B cell (primary cell): ENCODE results near the gene KAZN. TPM values are rescaled to one million over a fixed set of nuclear protein-coding genes. Genes with fewer than 3 reads are reported as not detected.

Experiments used
- ATAC-seq: fragments of 200-7000 bp; cut with Tn5 transposase; one replicate; pipeline ENCODE4 v1.10.0; 2021; ENCODE audit warnings: low read depth, mild to moderate bottlenecking, moderate number of reproducible peaks, moderate library complexity
- CTCF ChIA-PET: fragments of 350-600 bp; sonication (Branson Sonifier 250); formaldehyde crosslinking; loops from one replicate; lab custom pipeline; 2021; ENCODE audit warnings: antibody characterized with exemption, inconsistent platforms; lab: Charles Lee
- POLR2A ChIA-PET: fragments of 350-600 bp; sonication (Branson Sonifier 250); formaldehyde crosslinking; loops from one replicate; lab custom pipeline; 2021; ENCODE audit warnings: antibody characterized with exemption; lab: Charles Lee
- DNase-seq: peaks from one replicate; pipeline ENCODE4 v3.0.0; 2013
- H2AFZ ChIP-seq: 2 replicates; pipeline ENCODE4 v1.6.1; 2012; ENCODE audit warnings: mild to moderate bottlenecking, low read depth, low read length; ENCODE audit not compliant: insufficient read depth, poor library complexity, severe bottlenecking
- H3K27ac ChIP-seq, 2 donors: 1 replicate in 1 of 2; 2 replicates in 1 of 2; pipeline ENCODE4 v1.5.1; 2012 to 2013; ENCODE audit warnings: low read length in 2 of 2, mild to moderate bottlenecking in 2 of 2, moderate library complexity in 1 of 2
- H3K27me3 ChIP-seq, 4 experiments: fragments of 200-600 bp in 1 of 4; sonication (generic) in 1 of 4; replicated peaks in 1 of 4; 1 replicate in 2 of 4; 2 replicates in 2 of 4; pipeline versions ENCODE4 v1.6.1 to v1.7.0; 2013 to 2016; ENCODE audit warnings: low read length in 3 of 4, mild to moderate bottlenecking in 2 of 4, mixed read lengths in 1 of 4, moderate library complexity in 1 of 4; ENCODE audit not compliant: insufficient read depth in 4 of 4, control insufficient read depth in 3 of 4; ENCODE audit errors: control extremely low read depth in 1 of 4
- H3K36me3 ChIP-seq, 2 experiments: replicated peaks in 1 of 2; 1 replicate in 1 of 2; 2 replicates in 1 of 2; pipeline versions ENCODE4 v1.6.1 to v1.7.1; 2013; ENCODE audit warnings: low read length in 1 of 2; ENCODE audit not compliant: insufficient read depth in 2 of 2, control insufficient read depth in 1 of 2; ENCODE audit errors: control extremely low read depth in 1 of 2, extremely low read depth in 1 of 2
- H3K4me1 ChIP-seq, 2 donors: fragments of 200-600 bp in 1 of 2; sonication (generic) in 1 of 2; 1 replicate in 1 of 2; 2 replicates in 1 of 2; pipeline versions ENCODE4 v1.5.1 to v1.6.1; 2013 to 2017; ENCODE audit warnings: low read length in 2 of 2; ENCODE audit not compliant: control insufficient read depth in 2 of 2, insufficient read depth in 2 of 2
- H3K4me2 ChIP-seq: replicated peaks from 2 replicates; pipeline ENCODE3; 2012; ENCODE audit warnings: mild to moderate bottlenecking, low read depth, low read length; ENCODE audit not compliant: poor library complexity, severe bottlenecking
- H3K4me3 ChIP-seq, 5 experiments: fragments of 200-600 bp in 1 of 5; sonication (generic) in 1 of 5; 1 replicate in 3 of 5; 2 replicates in 2 of 5; pipeline versions ENCODE4 v1.5.1 to v1.7.0; 2011 to 2016; ENCODE audit warnings: low read length in 4 of 5, mild to moderate bottlenecking in 4 of 5, low read depth in 2 of 5, control low read depth in 1 of 5, moderate library complexity in 1 of 5; ENCODE audit not compliant: insufficient read depth in 1 of 5; ENCODE audit errors: control extremely low read depth in 1 of 5, extremely low read depth in 1 of 5
- H3K79me2 ChIP-seq: fragments of 200-600 bp; sonication (generic); one replicate; pipeline ENCODE4 v1.6.0; 2016; ENCODE audit warnings: low read length; ENCODE audit not compliant: control insufficient read depth, insufficient read depth
- H3K9ac ChIP-seq: fragments of 200-600 bp; sonication (generic); 2 replicates; pipeline ENCODE4 v1.6.1; 2017; ENCODE audit warnings: mild to moderate bottlenecking, low read length, moderate library complexity
- H3K9me3 ChIP-seq, 3 donors: one replicate each; pipeline versions ENCODE4 v1.6.1 to v1.7.1; 2013; ENCODE audit warnings: low read length in 2 of 3; ENCODE audit not compliant: control insufficient read depth in 2 of 3, insufficient read depth in 1 of 3; ENCODE audit errors: control extremely low read depth in 1 of 3
- H4K20me1 ChIP-seq: 2 replicates; pipeline ENCODE4 v1.6.0; 2012; ENCODE audit warnings: mild to moderate bottlenecking, low read length; ENCODE audit not compliant: insufficient read depth, control insufficient read depth, poor library complexity, severe bottlenecking
- H3K27ac Mint-ChIP-seq: one replicate; pipeline ENCODE4 v1.8.0; 2021; ENCODE audit warnings: mixed read lengths
- H3K27me3 Mint-ChIP-seq: one replicate; pipeline ENCODE4 v1.8.0; 2021; ENCODE audit warnings: mixed read lengths
- H3K4me1 Mint-ChIP-seq: one replicate; pipeline ENCODE4 v1.8.0; 2021; ENCODE audit warnings: mixed read lengths
- H3K4me3 Mint-ChIP-seq: one replicate; pipeline ENCODE4 v1.8.0; 2021; ENCODE audit warnings: mixed read lengths
- H3K9me3 Mint-ChIP-seq: one replicate; pipeline ENCODE4 v1.8.0; 2022; ENCODE audit warnings: mixed read lengths; ENCODE audit not compliant: insufficient read depth
- CTCF ChIP-seq: fragments of 200-600 bp; IDR thresholded peaks from one replicate; pipeline ENCODE4 v1.8.0; 2022; ENCODE audit warnings: antibody characterized with exemption, mild to moderate bottlenecking
- EZH2 ChIP-seq: IDR thresholded peaks from 2 replicates; pipeline ENCODE4 v1.6.1; 2012; ENCODE audit warnings: borderline replicate concordance, low read depth, mild to moderate bottlenecking, moderate library complexity, low read length; ENCODE audit not compliant: insufficient read depth, poor library complexity, severe bottlenecking
- WGBS: methylation state at CpG from one replicate; pipeline ENCODE4 v1.1.5; 2013; ENCODE audit warnings: missing lambda C conversion rate; ENCODE audit not compliant: insufficient coverage; 5-methylcytosine and 5-hydroxymethylcytosine counted together
- intact Hi-C: fragments of 100-400 bp; cut with micrococcal nuclease; formaldehyde crosslinking; loops from one replicate; pipeline ENCODE4 v1.10.0; 2022
- polyA plus RNA-seq: library from polyadenylated mRNA; depleted of rRNA; stranded (reverse); fragments of >200 nt; gene quantifications from 2 replicates; pipeline ENCODE4 v1.2.3, GENCODE V29; 2012
- total RNA-seq, 2 donors: library from RNA; stranded (reverse); fragments of 120-200 nt in 1 of 2; gene quantifications; 1 replicate in 1 of 2; 2 replicates in 1 of 2; pipeline versions ENCODE4 v1.2.3 to v1.2.4, GENCODE V29; 2013 to 2022

Gene KAZN
- total and polyA plus RNA-seq, 2 donors (not counting 1 experiment from before 2014, with no cell fraction given): 0.13 to 0.39 TPM

GRCh38 chr1:14617791-14618190, 19.3 kb downstream of the KAZN start:
- H3K9me3 ChIP-seq: peaks cover 0 to 12% (median 0%) of the 10 kb centered on the region in 3 donors
- Mint-ChIP-seq H3K9me3 (peaks cover 4% of the 10 kb centered on the region), H3K27ac (no peak overlapping the region), H3K4me1 (no peaks in the 10 kb centered on the region), H3K4me3 (no peak overlapping the region), H3K27me3 (peaks cover 9% of the 10 kb centered on the region)
- no peak overlapping the region for H3K27ac ChIP-seq
- no peaks in the 10 kb centered on the region for H3K79me2 ChIP-seq
- no peak overlapping the region for H3K4me2 ChIP-seq
- H3K9ac ChIP-seq: no peak overlapping the region
- H3K4me3 ChIP-seq: no peak overlapping the region
- 92% methylated on average over 5 of the region's 7 CpGs for WGBS
- ChIA-PET POLR2A (no interaction called here), CTCF (no interaction called here)
- no peak for ATAC-seq
- intact Hi-C loops: no loop called here
- H3K4me1 ChIP-seq: no peaks in the 10 kb centered on the region
- no peaks in the 10 kb centered on the region for H4K20me1 ChIP-seq
- no peak for DNase-seq
- TF ChIP-seq EZH2 (no peak), CTCF (no peak)
- H3K36me3 ChIP-seq: no peaks in the 10 kb centered on the region
- H3K27me3 ChIP-seq: no peaks in the 10 kb centered on the region
- no peak overlapping the region for H2AFZ ChIP-seq

- Mint-ChIP-seq H3K4me3 (no peak overlapping the region), H3K27ac (no peak overlapping the region), H3K9me3 (peaks cover 8% of the 10 kb centered on the region), H3K27me3 (peaks cover 4% of the 10 kb centered on the region), H3K4me1 (no peaks in the 10 kb centered on the region)
- no peak for TF ChIP-seq CTCF
- no peak for TF ChIP-seq EZH2
- no peak overlapping the region for H3K9ac ChIP-seq
- no peaks in the 10 kb centered on the region for H3K4me1 ChIP-seq
- no peak overlapping the region for H3K4me2 ChIP-seq
- no peak overlapping the region for H3K4me3 ChIP-seq
- H3K27me3 ChIP-seq: no peaks in the 10 kb centered on the region
- CTCF ChIA-PET: no interaction called here
- no peak overlapping the region for H3K27ac ChIP-seq
- ATAC-seq (no peak), DNase-seq (no peak)
- no peak overlapping the region for H2AFZ ChIP-seq
- POLR2A ChIA-PET: no interaction called here
- peaks cover 0 to 12% (median 0%) of the 10 kb centered on the region in 3 donors for H3K9me3 ChIP-seq
- intact Hi-C loops: no loop called here
- no peaks in the 10 kb centered on the region for H3K79me2 ChIP-seq
- no peaks in the 10 kb centered on the region for H4K20me1 ChIP-seq
- H3K36me3 ChIP-seq: no peaks in the 10 kb centered on the region
Observed at GRCh38 chr1:14620941-14621340, 22.5 kb downstream of the KAZN start.
